Measurements from ENCODE around the gene MT1E. TPM values are rescaled to one million over a fixed set of nuclear protein-coding genes. Genes with fewer than 3 reads are reported as not detected.

MT1E gene
- total RNA-seq, 1 donor: 105 TPM

- peaks cover 40% of the 10 kb centered on the region for H3K27me3 ChIP-seq (ENCODE audit: insufficient read depth, low read length)
- no peaks in the 10 kb centered on the region for H3K36me3 ChIP-seq (ENCODE audit: insufficient read depth, low read length)
- no peaks in the 10 kb centered on the region for H3K79me2 ChIP-seq (ENCODE audit: insufficient read depth, low read length)
- no peaks in the 10 kb centered on the region for H3K9me3 ChIP-seq (ENCODE audit: low read depth, low read length)
- H3K4me1 ChIP-seq (ENCODE audit: insufficient read depth, low read length): no peaks in the 10 kb centered on the region
- no peak overlapping the region for H3K4me3 ChIP-seq (ENCODE audit: insufficient read depth, low read length)
- no peak for DNase-seq (ENCODE audit: insufficient read length, low spot score, missing footprints)
- no peak overlapping the region for H3K27ac ChIP-seq (ENCODE audit: low read depth, low read length)
- H3K4me2 ChIP-seq (ENCODE audit: insufficient read depth, low read length): no peak overlapping the region
- TF ChIP-seq CTCF (IDR thresholded peaks at IDR 0.05; ENCODE audit: extremely low read depth, low read depth, low read length): no peak
- H2AFZ ChIP-seq (ENCODE audit: low read length): no peak overlapping the region
- H4K20me1 ChIP-seq (ENCODE audit: insufficient read depth, low read length): no peaks in the 10 kb centered on the region
These were observed 34.1 kb upstream of the MT1E start for GRCh38 chr16:56591377-56592060.

GRCh38 chr16:56593573-56594291, 31.8 kb upstream of the MT1E start:
- TF ChIP-seq CTCF (IDR thresholded peaks at IDR 0.05; ENCODE audit: extremely low read depth, low read depth, low read length): no peak
- DNase-seq (ENCODE audit: insufficient read length, low spot score, missing footprints): no peak

GRCh38 chr16:56594292-56594619, 31.3 kb upstream of the MT1E start:
- DNase-seq (ENCODE audit: insufficient read length, low spot score, missing footprints): no peak
- peaks cover 22% of the 10 kb centered on the region for H3K27me3 ChIP-seq (ENCODE audit: insufficient read depth, low read length)
- no peak overlapping the region for H2AFZ ChIP-seq (ENCODE audit: low read length)
- no peaks in the 10 kb centered on the region for H3K79me2 ChIP-seq (ENCODE audit: insufficient read depth, low read length)
- no peak overlapping the region for H3K4me2 ChIP-seq (ENCODE audit: insufficient read depth, low read length)
- H3K4me3 ChIP-seq (ENCODE audit: insufficient read depth, low read length): no peak overlapping the region
- H3K27ac ChIP-seq (ENCODE audit: low read depth, low read length): no peak overlapping the region
- no peaks in the 10 kb centered on the region for H3K36me3 ChIP-seq (ENCODE audit: insufficient read depth, low read length)
- no peaks in the 10 kb centered on the region for H3K9me3 ChIP-seq (ENCODE audit: low read depth, low read length)
- H3K4me1 ChIP-seq (ENCODE audit: insufficient read depth, low read length): no peaks in the 10 kb centered on the region
- no peak for TF ChIP-seq CTCF (IDR thresholded peaks at IDR 0.05; ENCODE audit: extremely low read depth, low read depth, low read length)
- no peaks in the 10 kb centered on the region for H4K20me1 ChIP-seq (ENCODE audit: insufficient read depth, low read length)

More at GRCh38 chr16:56593573-56594291, 31.8 kb upstream of the MT1E start:
- Histone ChIP-seq H4K20me1 (ENCODE audit: insufficient read depth, low read length) (no peaks in the 10 kb centered on the region), H3K4me3 (ENCODE audit: insufficient read depth, low read length) (no peak overlapping the region), H3K27ac (ENCODE audit: low read depth, low read length) (no peak overlapping the region), H2AFZ (ENCODE audit: low read length) (no peak overlapping the region), H3K79me2 (ENCODE audit: insufficient read depth, low read length) (no peaks in the 10 kb centered on the region), H3K4me2 (ENCODE audit: insufficient read depth, low read length) (no peak overlapping the region), H3K4me1 (ENCODE audit: insufficient read depth, low read length) (no peaks in the 10 kb centered on the region), H3K36me3 (ENCODE audit: insufficient read depth, low read length) (no peaks in the 10 kb centered on the region), H3K9me3 (ENCODE audit: low read depth, low read length) (no peaks in the 10 kb centered on the region), H3K27me3 (ENCODE audit: insufficient read depth, low read length) (peaks cover 27% of the 10 kb centered on the region)

GRCh38 chr16:56600398-56600999, 25.1 kb upstream of the MT1E start:
- no peaks in the 10 kb centered on the region for H3K27me3 ChIP-seq (ENCODE audit: insufficient read depth, low read length)
- H3K79me2 ChIP-seq (ENCODE audit: insufficient read depth, low read length): no peaks in the 10 kb centered on the region
- peak overlapping the region; percentile 49 for H3K4me2 ChIP-seq (ENCODE audit: insufficient read depth, low read length)
- no peak overlapping the region for H3K4me3 ChIP-seq (ENCODE audit: insufficient read depth, low read length)
- no peaks in the 10 kb centered on the region for H3K9me3 ChIP-seq (ENCODE audit: low read depth, low read length)
- H3K36me3 ChIP-seq (ENCODE audit: insufficient read depth, low read length): no peaks in the 10 kb centered on the region
- peak; percentile 87 for DNase-seq (ENCODE audit: insufficient read length, low spot score, missing footprints)
- H4K20me1 ChIP-seq (ENCODE audit: insufficient read depth, low read length): no peaks in the 10 kb centered on the region
- peak; percentile 86 for TF ChIP-seq CTCF (IDR thresholded peaks at IDR 0.05; ENCODE audit: extremely low read depth, low read depth, low read length)
- peak overlapping the region; percentile 56 for H2AFZ ChIP-seq (ENCODE audit: low read length)
- H3K4me1 ChIP-seq (ENCODE audit: insufficient read depth, low read length): peaks cover under 1% of the 10 kb centered on the region
- H3K27ac ChIP-seq (ENCODE audit: low read depth, low read length): no peak overlapping the region

Data from osteoblast (primary cell).